GM12878 (cell line): ENCODE data around the gene HERC4. TPM values are rescaled to one million over a fixed set of nuclear protein-coding genes. Genes with fewer than 3 reads are reported as not detected.

Experiments used
- ATAC-seq: fragments of 200-7000 bp; cut with Tn5 transposase; 3 replicates; pipeline ENCODE4 v1.9.1; 2020; ENCODE audit warnings: mild to moderate bottlenecking, moderate library complexity
- BruUV-seq: library from RNA; stranded (reverse); fragments of 400-500 nt; replicated peaks from 2 replicates; lab custom pipeline; 2021; lab: Mats Ljungman, UMichigan
- CTCF ChIA-PET: fragments of 300-600 bp; sonication (Branson Sonifier 250); formaldehyde crosslinking; extraction: SDS; loops from one replicate; lab custom pipeline; 2021; ENCODE audit warnings: inconsistent platforms; lab: Yijun Ruan, JAX
- POLR2A ChIA-PET: fragments of 350-600 bp; formaldehyde crosslinking; extraction: SDS; loops from one replicate; lab custom pipeline; 2021; ENCODE audit warnings: inconsistent platforms; lab: Charles Lee
- RAD21 ChIA-PET: fragments of 300-600 bp; sonication (Branson Sonifier 250); formaldehyde crosslinking; loops from one replicate; lab custom pipeline; 2023; ENCODE audit warnings: antibody characterized with exemption; ENCODE audit not compliant: unreplicated experiment; lab: Charles Lee
- SMC1A ChIA-PET: fragments of 300-600 bp; sonication (Branson Sonifier 250); formaldehyde crosslinking; loops from one replicate; lab custom pipeline; 2023; ENCODE audit not compliant: unreplicated experiment, uncharacterized antibody; lab: Charles Lee
- DNase-seq: peaks from one replicate; pipeline ENCODE4 v3.0.0-alpha.2; 2011; ENCODE audit warnings: low read depth, low spot score
- FAIRE-seq: peaks from 3 replicates; lab custom pipeline; 2011; peaks lifted over from hg19 to GRCh38; lab: Jason Lieb, UNC
- H2AFZ ChIP-seq: 2 replicates; pipeline ENCODE4 v1.6.0; 2011; ENCODE audit warnings: low read depth, low read length, control low read depth; ENCODE audit not compliant: control insufficient read depth
- H3K27ac ChIP-seq: 2 replicates; pipeline ENCODE4 v1.5.1; 2011; ENCODE audit warnings: control low read depth; ENCODE audit not compliant: control insufficient read depth, insufficient read depth
- H3K27me3 ChIP-seq, 2 experiments: replicated peaks in 1 of 2; 2 replicates each; pipeline versions ENCODE4 v1.6.0 to v1.6.1; 2011; ENCODE audit warnings: low read length in 1 of 2; ENCODE audit not compliant: control insufficient read depth in 2 of 2, insufficient read depth in 2 of 2
- H3K36me3 ChIP-seq, 2 experiments: 2 replicates each; pipeline ENCODE4 v1.5.1; 2011; ENCODE audit warnings: low read length in 1 of 2; ENCODE audit not compliant: control insufficient read depth in 2 of 2, insufficient read depth in 2 of 2
- H3K4me1 ChIP-seq: 2 replicates; pipeline ENCODE4 v1.6.1; 2011; ENCODE audit warnings: mild to moderate bottlenecking, low read length, moderate library complexity, mixed read lengths; ENCODE audit not compliant: control insufficient read depth, insufficient read depth
- H3K4me2 ChIP-seq: 2 replicates; pipeline ENCODE4 v1.6.0; 2011; ENCODE audit warnings: control low read depth; ENCODE audit not compliant: control insufficient read depth, insufficient read depth
- H3K4me3 ChIP-seq: fragments of 200-600 bp; sonication (generic); 2 replicates; pipeline ENCODE4 v1.5.1; 2016
- H3K79me2 ChIP-seq: 2 replicates; pipeline ENCODE4 v1.6.0; 2011; ENCODE audit warnings: low read length; ENCODE audit not compliant: control insufficient read depth, insufficient read depth
- H3K9ac ChIP-seq: 2 replicates; pipeline ENCODE4 v1.8.0; 2011; ENCODE audit warnings: low read length, control low read depth, mixed read lengths; ENCODE audit not compliant: control insufficient read depth, insufficient read depth
- H3K9me3 ChIP-seq: replicated peaks from 3 replicates; pipeline ENCODE4 v1.5.1; 2011; ENCODE audit warnings: mild to moderate bottlenecking, low read length; ENCODE audit not compliant: control insufficient read depth, insufficient read depth
- H4K20me1 ChIP-seq: 2 replicates; pipeline ENCODE4 v1.6.0; 2011; ENCODE audit not compliant: control insufficient read depth, insufficient read depth
- CBFB ChIP-seq: IDR thresholded peaks from 2 replicates; pipeline ENCODE4 v1.6.1; 2016; ENCODE audit warnings: antibody characterized with exemption, low read depth
- CBX3 ChIP-seq: fragments of 200-600 bp; sonication (generic); IDR thresholded peaks from 2 replicates; pipeline ENCODE4 v1.6.1; 2016; ENCODE audit warnings: low read depth, borderline replicate concordance
- DPF2 ChIP-seq: fragments of 450-650 bp; IDR thresholded peaks from 2 replicates; pipeline ENCODE4 v1.6.1; 2017; ENCODE audit warnings: mild to moderate bottlenecking
- EED ChIP-seq: sonication (generic); IDR thresholded peaks from 2 replicates; pipeline ENCODE4 v1.6.1; 2016; ENCODE audit warnings: antibody characterized with exemption, low read depth
- FOXK2 ChIP-seq: fragments of 450-650 bp; IDR thresholded peaks from 2 replicates; pipeline ENCODE4 v1.6.1; 2017; ENCODE audit warnings: mild to moderate bottlenecking, moderate library complexity
- FOXM1 ChIP-seq: IDR thresholded peaks from 2 replicates; pipeline ENCODE4 v1.6.1; 2012; ENCODE audit warnings: low read depth, mild to moderate bottlenecking, inconsistent platforms, low read length, moderate library complexity
- MYC ChIP-seq: IDR thresholded peaks from 2 replicates; pipeline ENCODE4 v1.6.1; 2011; ENCODE audit warnings: mild to moderate bottlenecking, low read length, moderate library complexity, inconsistent platforms; ENCODE audit not compliant: insufficient read depth, insufficient replicate concordance, insufficient read length, severe bottlenecking
- NFXL1 ChIP-seq: fragments of 450-650 bp; IDR thresholded peaks from 2 replicates; pipeline ENCODE4 v1.6.1; 2017; ENCODE audit warnings: antibody characterized with exemption, mild to moderate bottlenecking, borderline replicate concordance
- NFYB ChIP-seq: IDR thresholded peaks from 2 replicates; pipeline ENCODE4 v1.6.1; 2011; ENCODE audit warnings: low read depth, mild to moderate bottlenecking, low read length, improper control_type of control experiment, moderate library complexity; ENCODE audit not compliant: insufficient read depth
- RB1 ChIP-seq: fragments of 450-650 bp; formaldehyde crosslinking; IDR thresholded peaks from 2 replicates; pipeline ENCODE4 v1.6.1; 2017; ENCODE audit warnings: mild to moderate bottlenecking, borderline replicate concordance
- RELA ChIP-seq: fragments of 450-650 bp; IDR thresholded peaks from 2 replicates; pipeline ENCODE4 v1.8.0; 2014; ENCODE audit warnings: borderline replicate concordance; ENCODE audit not compliant: partially characterized antibody
- TCF3 ChIP-seq: IDR thresholded peaks from 2 replicates; pipeline ENCODE4 v1.6.1; 2012; ENCODE audit warnings: low read depth, mild to moderate bottlenecking, low read length, borderline replicate concordance; ENCODE audit not compliant: insufficient read depth
- TCF7 ChIP-seq: IDR thresholded peaks from 2 replicates; pipeline ENCODE4 v1.6.1; 2014; ENCODE audit warnings: antibody characterized with exemption, borderline replicate concordance
- YY1 ChIP-seq: IDR thresholded peaks from 2 replicates; pipeline ENCODE4 v1.6.1; 2011; ENCODE audit warnings: low read depth, mild to moderate bottlenecking, low read length
- ZNF384 ChIP-seq: IDR thresholded peaks from 2 replicates; pipeline ENCODE4 v1.6.1; 2012; ENCODE audit warnings: low read depth, mild to moderate bottlenecking, low read length, improper control_type of control experiment, borderline replicate concordance
- in situ Hi-C: fragments of 300-500 bp; cut with MboI; formaldehyde crosslinking; loops from 9 replicates; pipeline ENCODE4 v1.14.3; 2018; ENCODE audit warnings: mixed read lengths
- intact Hi-C: fragments of 100-400 bp; cut with micrococcal nuclease; formaldehyde crosslinking; loops from one replicate; pipeline ENCODE4 v1.14.2; 2022; ENCODE audit not compliant: unreplicated experiment
- polyA plus RNA-seq, 11 experiments: library from polyadenylated mRNA; depleted of rRNA in 4 of 11; unstranded in 6 of 11; stranded (reverse) in 5 of 11; fragments of >200 nt; fragmentation: Nextera tagmentation in 4 of 11; fragmentation: Illumina TruSeq in 1 of 11; extraction: Ambion mirVana in 4 of 11; extraction: Trizol in 1 of 11; gene quantifications; 1 replicate in 1 of 11; 2 replicates in 10 of 11; pipeline versions ENCODE4 v1.2.1 to v1.2.3, GENCODE V29; 2011 to 2016; ENCODE audit warnings: inconsistent platforms in 2 of 11, missing spikeins in 2 of 11, low read depth in 1 of 11
- total RNA-seq, 4 experiments: library from RNA; depleted of rRNA in 3 of 4; stranded (reverse); fragments of >200 nt in 3 of 4; fragmentation: Illumina TruSeq in 1 of 4; extraction: Trizol in 1 of 4; gene quantifications; 2 replicates each; pipeline versions ENCODE4 v1.2.1 to v1.2.3, GENCODE V29; 2013 to 2021
- TF ChIP-seq, protein P1 (sequence below): fragments of 450-650 bp; IDR thresholded peaks from 2 replicates; pipeline ENCODE4 v1.6.1; 2017; ENCODE audit warnings: mild to moderate bottlenecking
- TF ChIP-seq, protein P2 (sequence below): fragments of 450-650 bp; IDR thresholded peaks from 2 replicates; pipeline ENCODE4 v1.6.1; 2017; ENCODE audit warnings: borderline replicate concordance
- TF ChIP-seq, protein P3 (sequence below): fragments of 450-650 bp; conservative IDR thresholded peaks from 2 replicates; pipeline ENCODE4 v1.6.1; 2017; ENCODE audit warnings: mild to moderate bottlenecking, moderate library complexity
- TF ChIP-seq, protein P4 (sequence below): IDR thresholded peaks from 2 replicates; pipeline ENCODE4 v1.6.1; 2011; ENCODE audit warnings: borderline replicate concordance, low read depth, mild to moderate bottlenecking, moderate library complexity, mixed read lengths, low read length; ENCODE audit not compliant: insufficient read depth; ENCODE audit errors: extremely low read length

Gene HERC4
- total and polyA plus RNA-seq, 10 of the 15 experiments (the other 5 are each of a cell fraction or from before 2014, with no cell fraction given) = 9.7 to 36.8 (median 23.4) TPM

DNA sequence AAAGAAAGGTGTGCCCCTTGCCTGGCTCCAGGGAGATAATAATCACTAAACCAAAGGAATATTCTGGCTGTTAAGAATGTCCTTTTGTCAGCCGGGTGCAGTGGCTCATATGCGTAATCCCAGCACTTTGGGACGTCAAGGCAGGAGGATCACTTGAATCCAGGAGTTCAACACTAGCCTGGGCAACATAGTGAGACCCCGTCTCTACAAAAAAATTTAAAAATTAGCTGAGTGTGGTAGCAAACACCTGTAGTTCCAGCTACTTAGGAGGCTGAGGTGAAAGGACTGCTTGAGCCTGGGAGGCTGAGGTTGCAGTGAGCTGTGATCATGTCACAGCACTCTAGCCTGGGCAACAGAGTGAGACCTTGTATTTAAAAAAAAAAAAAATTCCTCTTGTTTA, 74.1 kb downstream of the HERC4 start (continued):
- no peak for TF ChIP-seq EED
- TF ChIP-seq, protein P1, sequence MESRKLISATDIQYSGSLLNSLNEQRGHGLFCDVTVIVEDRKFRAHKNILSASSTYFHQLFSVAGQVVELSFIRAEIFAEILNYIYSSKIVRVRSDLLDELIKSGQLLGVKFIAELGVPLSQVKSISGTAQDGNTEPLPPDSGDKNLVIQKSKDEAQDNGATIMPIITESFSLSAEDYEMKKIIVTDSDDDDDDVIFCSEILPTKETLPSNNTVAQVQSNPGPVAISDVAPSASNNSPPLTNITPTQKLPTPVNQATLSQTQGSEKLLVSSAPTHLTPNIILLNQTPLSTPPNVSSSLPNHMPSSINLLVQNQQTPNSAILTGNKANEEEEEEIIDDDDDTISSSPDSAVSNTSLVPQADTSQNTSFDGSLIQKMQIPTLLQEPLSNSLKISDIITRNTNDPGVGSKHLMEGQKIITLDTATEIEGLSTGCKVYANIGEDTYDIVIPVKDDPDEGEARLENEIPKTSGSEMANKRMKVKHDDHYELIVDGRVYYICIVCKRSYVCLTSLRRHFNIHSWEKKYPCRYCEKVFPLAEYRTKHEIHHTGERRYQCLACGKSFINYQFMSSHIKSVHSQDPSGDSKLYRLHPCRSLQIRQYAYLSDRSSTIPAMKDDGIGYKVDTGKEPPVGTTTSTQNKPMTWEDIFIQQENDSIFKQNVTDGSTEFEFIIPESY = no peak
- TF ChIP-seq, all 136 proteins: peak for 0

DNA sequence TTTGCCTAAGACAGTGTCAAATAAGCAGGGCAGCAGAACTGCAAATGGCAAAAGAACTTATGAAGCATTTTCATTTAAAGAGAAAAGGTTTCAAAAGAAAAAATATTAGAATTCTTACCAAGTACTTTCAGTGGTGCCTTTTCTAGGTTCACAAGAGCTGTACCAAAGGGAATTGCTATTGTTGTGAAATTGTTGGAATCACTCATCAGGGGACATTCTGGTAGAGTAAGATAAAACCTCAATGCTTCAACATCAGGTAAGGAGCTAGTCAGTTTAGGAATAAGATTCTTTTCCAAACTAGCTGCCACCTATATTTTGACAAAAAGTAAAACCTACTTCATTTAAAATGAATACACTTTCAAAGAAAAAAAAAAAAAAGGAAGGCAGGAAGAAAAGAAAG, 85.0 kb downstream of the HERC4 start:
- H3K4me2 ChIP-seq = no peak overlapping the region
- no peaks in the 10 kb centered on the region for H3K4me1 ChIP-seq
- in situ Hi-C loops = no loop called here
- H3K27ac ChIP-seq = no peak overlapping the region
- CTCF ChIA-PET = no interaction called here
- no peak for DNase-seq
- H3K9me3 ChIP-seq = no peaks in the 10 kb centered on the region
- FAIRE-seq = no peak
- no peak overlapping the region for H3K9ac ChIP-seq
- SMC1A ChIA-PET = interaction anchor here (1.1 to 1.3 kb wide), 2 partner anchors 32 to 166 kb away, joined by 3 read pairs; no protein-coding TSS in a partner anchor
- no peak overlapping the region for H2AFZ ChIP-seq
- intact Hi-C loops = no loop called here
- no peaks in the 10 kb centered on the region for H3K27me3 ChIP-seq
- BruUV-seq = no TSS peak
- H3K79me2 ChIP-seq = no peaks in the 10 kb centered on the region
- ATAC-seq = no peak
- H3K4me3 ChIP-seq = no peak overlapping the region
- peaks cover 3 to 6% of the 10 kb centered on the region in 2 experiments; a peak in 2 of 4 replicates for H3K36me3 ChIP-seq
- POLR2A ChIA-PET = no interaction called here
- H4K20me1 ChIP-seq = no peaks in the 10 kb centered on the region
- RAD21 ChIA-PET = no interaction called here
- TF ChIP-seq RB1 (no peak), RELA (no peak), ZNF384 (no peak), CBFB (no peak), TCF3 (no peak), NFYB (no peak), TCF7 (no peak), YY1 (no peak), NFXL1 (no peak), MYC (no peak), CBX3 (no peak), FOXM1 (no peak), DPF2 (no peak), FOXK2 (no peak)
- TF ChIP-seq, protein P2, sequence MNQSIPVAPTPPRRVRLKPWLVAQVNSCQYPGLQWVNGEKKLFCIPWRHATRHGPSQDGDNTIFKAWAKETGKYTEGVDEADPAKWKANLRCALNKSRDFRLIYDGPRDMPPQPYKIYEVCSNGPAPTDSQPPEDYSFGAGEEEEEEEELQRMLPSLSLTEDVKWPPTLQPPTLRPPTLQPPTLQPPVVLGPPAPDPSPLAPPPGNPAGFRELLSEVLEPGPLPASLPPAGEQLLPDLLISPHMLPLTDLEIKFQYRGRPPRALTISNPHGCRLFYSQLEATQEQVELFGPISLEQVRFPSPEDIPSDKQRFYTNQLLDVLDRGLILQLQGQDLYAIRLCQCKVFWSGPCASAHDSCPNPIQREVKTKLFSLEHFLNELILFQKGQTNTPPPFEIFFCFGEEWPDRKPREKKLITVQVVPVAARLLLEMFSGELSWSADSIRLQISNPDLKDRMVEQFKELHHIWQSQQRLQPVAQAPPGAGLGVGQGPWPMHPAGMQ = no peak
- TF ChIP-seq, protein P3, sequence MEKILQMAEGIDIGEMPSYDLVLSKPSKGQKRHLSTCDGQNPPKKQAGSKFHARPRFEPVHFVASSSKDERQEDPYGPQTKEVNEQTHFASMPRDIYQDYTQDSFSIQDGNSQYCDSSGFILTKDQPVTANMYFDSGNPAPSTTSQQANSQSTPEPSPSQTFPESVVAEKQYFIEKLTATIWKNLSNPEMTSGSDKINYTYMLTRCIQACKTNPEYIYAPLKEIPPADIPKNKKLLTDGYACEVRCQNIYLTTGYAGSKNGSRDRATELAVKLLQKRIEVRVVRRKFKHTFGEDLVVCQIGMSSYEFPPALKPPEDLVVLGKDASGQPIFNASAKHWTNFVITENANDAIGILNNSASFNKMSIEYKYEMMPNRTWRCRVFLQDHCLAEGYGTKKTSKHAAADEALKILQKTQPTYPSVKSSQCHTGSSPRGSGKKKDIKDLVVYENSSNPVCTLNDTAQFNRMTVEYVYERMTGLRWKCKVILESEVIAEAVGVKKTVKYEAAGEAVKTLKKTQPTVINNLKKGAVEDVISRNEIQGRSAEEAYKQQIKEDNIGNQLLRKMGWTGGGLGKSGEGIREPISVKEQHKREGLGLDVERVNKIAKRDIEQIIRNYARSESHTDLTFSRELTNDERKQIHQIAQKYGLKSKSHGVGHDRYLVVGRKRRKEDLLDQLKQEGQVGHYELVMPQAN = no peak
- TF ChIP-seq, protein P4, sequence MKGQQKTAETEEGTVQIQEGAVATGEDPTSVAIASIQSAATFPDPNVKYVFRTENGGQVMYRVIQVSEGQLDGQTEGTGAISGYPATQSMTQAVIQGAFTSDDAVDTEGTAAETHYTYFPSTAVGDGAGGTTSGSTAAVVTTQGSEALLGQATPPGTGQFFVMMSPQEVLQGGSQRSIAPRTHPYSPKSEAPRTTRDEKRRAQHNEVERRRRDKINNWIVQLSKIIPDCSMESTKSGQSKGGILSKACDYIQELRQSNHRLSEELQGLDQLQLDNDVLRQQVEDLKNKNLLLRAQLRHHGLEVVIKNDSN = no peak
